GM21619 (cell line): ENCODE data around the gene NEDD4L.
"Not testable (repeated sequence)": the region's sequence is repeated elsewhere in the genome, so short reads cannot be mapped to it uniquely, and the experiment has no call there.

Source experiments
- ATAC-seq: cut with Tn5 transposase; IDR thresholded peaks from one replicate; pipeline ENCODE4 v1.9.1; 2021; ENCODE audit not compliant: unreplicated experiment

The NEDD4L gene

GRCh38 chr18:58043491-58044369, at the start of gene NEDD4L:
TSS of gene NEDD4L (plus strand) at chr18:58044226. CDS start at chr18:58044661, 435 bp downstream.
- peak; percentile 79 for ATAC-seq

- ATAC-seq: no peak
Observed at GRCh38 chr18:57995331-57995730, 48.7 kb upstream of the NEDD4L start.

GRCh38 chr18:57996894-57997293, 47.1 kb upstream of the NEDD4L start:
- ATAC-seq: not testable (repeated sequence)

DNA sequence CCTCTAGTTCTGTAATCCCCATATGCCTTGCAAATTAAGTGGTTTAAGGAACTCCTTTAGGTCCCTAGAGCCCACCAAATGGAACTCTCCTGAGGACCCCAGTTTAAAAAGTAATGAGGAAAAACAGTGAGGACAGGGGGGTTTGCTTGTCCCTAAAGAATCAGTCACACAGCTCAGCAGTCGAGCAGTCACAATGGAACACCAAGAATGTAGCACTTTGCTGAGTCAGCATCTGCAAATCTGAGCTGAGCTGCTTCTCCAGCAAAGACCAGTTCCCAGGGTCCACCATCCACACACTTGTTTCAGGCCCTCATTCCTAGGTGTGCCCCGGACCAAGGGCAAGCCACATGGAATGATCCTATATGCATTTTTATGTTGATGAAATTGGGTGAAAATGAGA, 46.2 kb upstream of the NEDD4L start:
- no peak for ATAC-seq

- no peak for ATAC-seq
Observed at GRCh38 chr18:57998461-57998860, 45.6 kb upstream of the NEDD4L start.

- no peak for ATAC-seq
Observed at GRCh38 chr18:58004317-58004716, 39.7 kb upstream of the NEDD4L start.

GRCh38 chr18:58005011-58005410, 39.0 kb upstream of the NEDD4L start:
- no peak for ATAC-seq

DNA sequence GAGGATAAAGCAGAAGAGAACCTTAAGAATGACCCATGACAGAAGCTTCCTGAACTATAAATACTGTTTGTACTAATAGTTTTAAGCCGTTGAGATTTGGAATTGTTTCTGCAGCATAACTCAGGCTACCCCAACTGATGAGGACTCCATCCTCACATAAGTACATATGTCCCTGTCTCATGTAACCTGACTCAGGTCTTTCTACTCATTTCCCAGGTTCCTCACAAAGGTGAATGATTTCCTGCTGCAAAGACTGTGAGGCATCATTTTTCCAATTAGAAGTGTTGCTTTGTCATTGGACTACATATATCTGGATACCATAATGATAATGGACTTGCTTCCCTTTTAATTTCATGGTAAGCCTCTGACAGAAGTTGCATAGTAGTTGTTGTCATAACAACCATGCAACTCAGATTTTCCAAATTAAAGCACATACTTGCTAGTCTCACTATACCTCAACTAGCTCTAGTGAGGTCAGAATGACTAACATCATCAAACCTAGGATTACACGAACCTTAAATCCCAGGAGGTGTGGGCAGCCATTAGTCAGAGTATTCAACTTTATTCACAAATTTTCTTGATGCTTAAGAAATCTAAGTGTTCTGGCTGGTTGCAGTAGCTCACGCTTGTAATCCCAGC, 38.0 kb upstream of the NEDD4L start:
- no peak for ATAC-seq

DNA sequence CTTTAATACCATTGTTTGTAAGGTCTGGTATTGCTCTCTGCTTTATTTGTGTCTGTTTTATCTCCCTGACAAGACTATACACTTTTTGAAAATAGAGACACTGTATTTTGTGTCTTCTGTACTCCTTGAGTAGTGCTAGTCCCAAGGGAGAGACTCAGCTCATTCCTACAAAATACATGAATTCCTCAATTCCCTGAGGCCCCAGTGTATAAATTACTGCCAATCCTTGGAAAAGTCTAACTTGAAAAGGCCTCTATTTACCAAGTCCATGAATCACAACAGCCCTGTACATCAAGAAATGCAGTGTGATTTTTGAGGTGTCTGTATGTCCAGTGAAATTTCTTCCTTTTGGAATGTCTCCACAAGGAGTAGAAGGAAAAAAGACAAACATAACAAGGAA, 34.9 kb upstream of the NEDD4L start:
- no peak for ATAC-seq

- no peak for ATAC-seq
Observed at GRCh38 chr18:58010265-58010664, 33.8 kb upstream of the NEDD4L start.

- ATAC-seq: no peak
Observed at GRCh38 chr18:58012356-58012755, 31.7 kb upstream of the NEDD4L start.

DNA sequence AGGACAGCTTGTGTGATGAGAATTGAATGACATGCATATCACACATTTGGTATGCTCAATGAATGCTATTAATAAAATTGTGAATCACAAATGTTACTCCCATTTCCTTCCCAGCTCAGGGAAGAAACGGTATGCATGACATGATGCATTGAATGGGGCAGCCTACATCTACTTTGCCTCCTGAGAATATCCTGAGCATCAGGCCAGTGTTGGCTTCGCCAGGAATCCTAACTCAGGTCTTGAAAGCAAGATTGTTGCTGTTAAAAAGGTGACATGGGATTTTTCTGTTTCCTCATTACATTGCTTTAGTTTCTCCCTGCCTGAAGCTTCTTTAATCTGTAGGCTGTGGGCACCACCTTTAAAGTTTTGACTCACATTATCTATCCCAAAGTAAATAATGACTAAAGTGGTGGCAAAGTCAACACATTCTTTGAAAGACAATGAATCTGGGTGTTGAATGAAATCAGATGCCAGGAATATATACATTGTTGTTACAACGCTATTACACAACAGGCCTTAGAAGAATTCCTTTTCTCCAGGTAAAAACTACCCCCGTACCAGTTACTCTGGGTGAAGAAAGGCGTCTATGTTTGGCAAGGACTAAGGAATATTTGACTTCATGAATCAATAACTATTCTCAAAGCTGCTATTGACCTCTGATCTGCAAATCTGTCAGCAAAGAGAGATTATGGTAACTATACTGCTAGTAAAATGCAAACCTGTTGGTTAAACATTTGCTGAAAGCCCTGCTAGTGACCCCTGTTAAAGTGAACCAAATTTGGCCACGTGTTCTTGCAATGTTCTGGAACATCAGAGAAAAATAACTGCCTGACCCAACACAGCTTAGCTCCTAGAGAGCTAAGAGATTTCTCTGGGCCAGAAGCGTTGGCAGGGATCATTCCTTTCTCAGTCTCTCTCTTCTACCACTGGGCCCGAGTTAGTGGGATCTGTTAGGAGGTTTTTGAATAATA, 30.5 kb upstream of the NEDD4L start:
- ATAC-seq: no peak

- peak; percentile 99 for ATAC-seq
Observed at GRCh38 chr18:58015065-58015780, 28.8 kb upstream of the NEDD4L start.

- ATAC-seq: no peak
Observed at GRCh38 chr18:58017267-58017666, 26.8 kb upstream of the NEDD4L start.

- no peak for ATAC-seq
Observed at GRCh38 chr18:58020567-58021107, 23.4 kb upstream of the NEDD4L start.

- ATAC-seq: no peak
Observed at GRCh38 chr18:58021504-58021903, 22.5 kb upstream of the NEDD4L start.

DNA sequence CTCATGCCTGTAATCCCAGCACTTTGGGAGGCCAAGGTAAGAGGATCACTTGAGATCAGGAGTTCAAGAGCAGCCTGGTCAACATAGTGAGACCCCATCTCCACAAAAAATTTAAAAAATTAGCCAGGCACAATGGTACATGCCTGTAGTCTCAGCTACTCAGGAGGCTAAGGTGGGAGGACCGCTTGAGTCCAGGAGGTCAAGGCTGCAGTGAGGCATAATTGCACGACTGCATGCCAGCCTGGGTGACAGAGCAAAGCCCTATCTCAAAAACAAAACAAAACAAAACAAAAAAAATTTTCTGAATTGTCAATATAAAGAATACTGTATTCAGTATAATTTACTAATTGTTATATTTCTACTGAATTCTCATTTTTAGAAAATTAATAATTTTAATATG, 20.9 kb upstream of the NEDD4L start:
- ATAC-seq: no peak

- no peak for ATAC-seq
Observed at GRCh38 chr18:58024139-58024538, 19.9 kb upstream of the NEDD4L start.

- ATAC-seq: no peak
Observed at GRCh38 chr18:58025205-58025604, 18.8 kb upstream of the NEDD4L start.

DNA sequence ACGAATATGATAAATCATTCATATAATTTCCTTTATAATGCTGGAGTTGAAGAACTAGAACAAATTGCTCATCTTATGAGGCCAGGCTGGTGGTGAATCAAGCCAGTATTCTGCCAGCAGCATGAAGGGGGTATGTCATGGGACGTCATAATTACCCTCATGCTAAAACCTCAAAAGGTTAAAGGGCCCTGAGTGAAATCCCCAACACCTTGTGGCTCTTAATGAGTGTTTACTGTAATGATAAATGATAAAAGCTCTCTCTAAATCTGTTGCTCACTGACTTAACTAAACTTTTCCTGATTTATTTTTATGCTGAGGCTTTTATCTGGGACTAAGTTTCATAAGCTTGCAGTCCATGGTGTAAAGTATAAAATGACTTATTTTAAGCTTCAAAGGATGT, 18.3 kb upstream of the NEDD4L start:
- ATAC-seq: no peak
